GM19324 (cell line): ENCODE results near the gene VAMP1.
"Not testable (repeated sequence)": the region's sequence is repeated elsewhere in the genome, so short reads cannot be mapped to it uniquely, and the experiment has no call there.

Source experiments
- ATAC-seq: cut with Tn5 transposase; IDR thresholded peaks from one replicate; pipeline ENCODE4 v1.9.1; 2021; ENCODE audit warnings: mild to moderate bottlenecking, moderate library complexity; ENCODE audit not compliant: unreplicated experiment, low FRiP score

Gene VAMP1

DNA sequence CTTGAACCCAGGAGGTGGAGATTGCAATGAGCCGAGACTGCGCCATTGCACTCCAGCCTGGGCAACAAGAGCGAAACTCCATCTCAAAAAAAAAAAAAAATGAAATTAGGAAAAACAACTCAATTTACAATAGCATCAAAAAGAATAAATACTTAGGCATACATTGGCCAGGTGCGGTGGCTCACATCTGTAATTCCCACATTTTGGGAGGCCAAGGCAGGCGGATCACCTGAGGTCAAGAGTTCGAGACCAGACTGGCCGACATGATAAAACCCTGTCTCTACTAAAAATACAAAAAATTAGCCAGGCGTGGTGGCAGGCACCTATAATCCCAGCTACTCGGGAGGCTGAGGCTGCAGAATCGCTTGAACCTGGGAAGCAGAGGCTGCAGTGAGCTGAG lies 42.7 kb downstream of the VAMP1 start:
- ATAC-seq: not testable (repeated sequence)

- peak; percentile 62 for ATAC-seq
These were observed 43.4 kb downstream of the VAMP1 start for GRCh38 chr12:6426882-6427671.

- ATAC-seq: no peak
These were observed 44.6 kb downstream of the VAMP1 start for GRCh38 chr12:6425590-6426531.

DNA sequence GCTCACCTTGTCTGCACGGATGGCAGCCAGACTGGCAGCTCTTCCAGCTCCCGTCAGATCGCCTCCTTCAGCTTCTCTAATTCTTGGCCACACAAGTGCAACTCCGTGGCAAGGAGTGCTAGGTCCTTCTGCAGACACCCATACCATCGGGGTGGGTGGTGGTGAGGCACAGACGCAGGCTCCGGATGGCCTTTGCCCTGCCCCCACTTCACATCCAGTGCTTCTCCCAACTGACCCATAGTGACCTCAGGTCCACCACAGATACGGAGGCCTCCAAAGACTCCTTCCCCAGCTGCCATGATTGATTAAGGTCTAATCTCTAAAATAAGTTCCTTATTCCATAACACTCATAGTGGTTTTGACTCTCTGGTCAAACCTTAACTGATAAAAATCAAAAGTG lies 45.6 kb downstream of the VAMP1 start:
- no peak for ATAC-seq

DNA sequence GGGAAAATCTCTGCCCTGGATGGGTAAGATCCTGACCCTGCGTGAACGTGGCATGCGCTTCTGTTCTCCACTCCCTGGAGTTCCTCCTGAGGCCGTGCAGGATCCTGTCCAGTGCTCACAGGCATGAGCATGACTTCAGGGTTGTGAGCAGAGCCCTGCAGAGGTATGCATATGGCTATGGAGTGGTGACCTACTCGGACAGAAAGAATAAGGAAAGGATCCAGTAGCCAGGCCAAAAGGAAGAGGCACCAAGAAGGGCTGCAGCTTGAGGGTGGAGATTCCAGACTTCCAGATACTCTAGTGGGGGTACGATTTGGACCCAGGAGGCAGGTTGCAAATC lies 46.5 kb downstream of the VAMP1 start:
- ATAC-seq: no peak

DNA sequence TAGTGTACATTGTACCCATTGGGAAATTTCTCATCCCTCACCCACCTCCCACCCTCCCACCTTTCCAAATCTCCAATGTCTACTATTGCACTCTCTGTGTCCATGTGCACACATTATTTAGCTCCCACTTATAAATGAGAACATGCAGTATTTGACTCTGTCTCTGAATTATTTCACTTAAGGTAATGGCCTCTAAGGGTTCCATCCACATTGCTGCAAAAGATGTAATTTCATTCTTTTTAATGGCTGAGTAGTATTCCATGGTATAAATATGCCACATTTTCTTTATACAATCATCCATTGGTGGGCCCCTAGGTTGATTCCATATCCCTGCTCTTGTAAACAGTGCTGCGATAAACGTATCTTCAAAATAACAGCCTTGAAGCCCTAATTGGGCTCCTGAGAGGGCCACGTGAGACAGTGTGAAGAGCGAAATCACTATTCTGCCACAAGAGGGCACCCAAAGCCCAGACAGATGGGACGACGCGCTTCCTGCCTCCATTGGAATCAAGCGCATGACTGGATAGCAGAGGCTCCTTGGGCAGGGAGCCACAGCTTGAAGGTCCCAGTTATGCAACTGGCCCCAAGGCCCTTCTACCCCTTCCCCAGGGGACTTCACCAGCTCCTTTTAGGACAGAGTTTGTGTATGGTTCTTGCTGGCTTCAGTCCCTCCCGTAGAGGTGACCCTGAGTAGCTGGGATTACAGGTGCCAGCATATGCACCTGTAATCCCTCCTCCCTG lies 47.0 kb downstream of the VAMP1 start:
- ATAC-seq: peak; percentile 42

- ATAC-seq: no peak
These were observed 50.1 kb downstream of the VAMP1 start for GRCh38 chr12:6420364-6420763.

GRCh38 chr12:6418796-6419195 lies 51.7 kb downstream of the VAMP1 start:
- ATAC-seq: no peak

- ATAC-seq: no peak
These were observed 53.9 kb downstream of the VAMP1 start for GRCh38 chr12:6416596-6416995.
